Measurements from ENCODE around the gene CYFIP2. TPM values are rescaled to one million over a fixed set of nuclear protein-coding genes. Genes with fewer than 3 reads are reported as not detected.
A peak's percentile ranks its signal among the peaks of the same experiment; 100 is the strongest.

The CYFIP2 gene
- total and polyA plus RNA-seq, 2 of the 13 experiments (the other 11 are each of a cell fraction or from before 2014, with no cell fraction given): 22.6 to 30.3 TPM

DNA sequence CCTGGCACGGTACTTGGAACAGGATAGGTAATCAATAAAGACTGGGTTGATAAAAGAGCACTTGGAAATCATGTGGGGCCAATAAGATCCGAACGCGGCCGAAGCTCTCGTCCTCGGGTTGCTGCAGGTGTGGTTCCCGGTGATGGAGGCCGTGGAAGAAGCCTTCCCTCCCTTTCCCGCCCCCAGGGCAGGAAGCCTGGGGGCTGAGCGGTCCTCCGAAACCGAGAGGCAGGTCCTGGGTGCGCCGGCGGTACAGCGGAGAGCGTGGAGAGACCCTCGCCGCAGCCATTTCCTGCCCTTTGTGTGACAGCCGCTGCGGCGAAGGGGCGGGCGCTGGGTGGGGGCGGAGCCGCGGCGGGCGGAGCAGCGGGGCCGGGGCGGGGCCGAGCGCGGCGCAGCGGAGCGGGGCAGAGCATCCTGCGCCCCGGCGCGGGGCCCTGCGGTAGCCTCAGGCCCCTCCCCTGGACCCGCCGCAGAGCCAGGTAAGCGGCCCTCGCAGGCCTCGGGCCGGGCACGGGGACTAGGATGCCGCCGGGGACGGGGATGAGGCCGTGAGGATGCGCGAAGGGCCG is at the start of gene CYFIP2 (continued):
- TF ChIP-seq, protein P1, sequence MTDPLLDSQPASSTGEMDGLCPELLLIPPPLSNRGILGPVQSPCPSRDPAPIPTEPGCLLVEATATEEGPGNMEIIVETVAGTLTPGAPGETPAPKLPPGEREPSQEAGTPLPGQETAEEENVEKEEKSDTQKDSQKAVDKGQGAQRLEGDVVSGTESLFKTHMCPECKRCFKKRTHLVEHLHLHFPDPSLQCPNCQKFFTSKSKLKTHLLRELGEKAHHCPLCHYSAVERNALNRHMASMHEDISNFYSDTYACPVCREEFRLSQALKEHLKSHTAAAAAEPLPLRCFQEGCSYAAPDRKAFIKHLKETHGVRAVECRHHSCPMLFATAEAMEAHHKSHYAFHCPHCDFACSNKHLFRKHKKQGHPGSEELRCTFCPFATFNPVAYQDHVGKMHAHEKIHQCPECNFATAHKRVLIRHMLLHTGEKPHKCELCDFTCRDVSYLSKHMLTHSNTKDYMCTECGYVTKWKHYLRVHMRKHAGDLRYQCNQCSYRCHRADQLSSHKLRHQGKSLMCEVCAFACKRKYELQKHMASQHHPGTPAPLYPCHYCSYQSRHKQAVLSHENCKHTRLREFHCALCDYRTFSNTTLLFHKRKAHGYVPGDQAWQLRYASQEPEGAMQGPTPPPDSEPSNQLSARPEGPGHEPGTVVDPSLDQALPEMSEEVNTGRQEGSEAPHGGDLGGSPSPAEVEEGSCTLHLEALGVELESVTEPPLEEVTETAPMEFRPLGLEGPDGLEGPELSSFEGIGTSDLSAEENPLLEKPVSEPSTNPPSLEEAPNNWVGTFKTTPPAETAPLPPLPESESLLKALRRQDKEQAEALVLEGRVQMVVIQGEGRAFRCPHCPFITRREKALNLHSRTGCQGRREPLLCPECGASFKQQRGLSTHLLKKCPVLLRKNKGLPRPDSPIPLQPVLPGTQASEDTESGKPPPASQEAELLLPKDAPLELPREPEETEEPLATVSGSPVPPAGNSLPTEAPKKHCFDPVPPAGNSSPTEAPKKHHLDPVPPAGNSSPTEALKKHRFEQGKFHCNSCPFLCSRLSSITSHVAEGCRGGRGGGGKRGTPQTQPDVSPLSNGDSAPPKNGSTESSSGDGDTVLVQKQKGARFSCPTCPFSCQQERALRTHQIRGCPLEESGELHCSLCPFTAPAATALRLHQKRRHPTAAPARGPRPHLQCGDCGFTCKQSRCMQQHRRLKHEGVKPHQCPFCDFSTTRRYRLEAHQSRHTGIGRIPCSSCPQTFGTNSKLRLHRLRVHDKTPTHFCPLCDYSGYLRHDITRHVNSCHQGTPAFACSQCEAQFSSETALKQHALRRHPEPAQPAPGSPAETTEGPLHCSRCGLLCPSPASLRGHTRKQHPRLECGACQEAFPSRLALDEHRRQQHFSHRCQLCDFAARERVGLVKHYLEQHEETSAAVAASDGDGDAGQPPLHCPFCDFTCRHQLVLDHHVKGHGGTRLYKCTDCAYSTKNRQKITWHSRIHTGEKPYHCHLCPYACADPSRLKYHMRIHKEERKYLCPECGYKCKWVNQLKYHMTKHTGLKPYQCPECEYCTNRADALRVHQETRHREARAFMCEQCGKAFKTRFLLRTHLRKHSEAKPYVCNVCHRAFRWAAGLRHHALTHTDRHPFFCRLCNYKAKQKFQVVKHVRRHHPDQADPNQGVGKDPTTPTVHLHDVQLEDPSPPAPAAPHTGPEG (CRISPR knock-in tag; IDR thresholded peaks at IDR 0.05): 0 out of 2 replicates have a peak, but pooled peaks have one; percentile 34
- TF ChIP-seq ZNF879 (CRISPR knock-in tag; IDR thresholded peaks at IDR 0.05) (no peak), ZNF232 (CRISPR knock-in tag; IDR thresholded peaks at IDR 0.05; ENCODE audit: borderline replicate concordance) (0 out of 2 replicates have a peak, but pooled peaks have one; percentile 50), POLR2AphosphoS5 (IDR thresholded peaks at IDR 0.05; ENCODE audit: low read depth, low read length) (peak; percentile 40; the same call in 1 of the 2 replicates), MED1 (CRISPR knock-in tag; IDR thresholded peaks at IDR 0.05) (peak; percentile 21; the same call in 1 of the 2 replicates), DMAP1 (CRISPR knock-in tag; IDR thresholded peaks at IDR 0.05) (peak; percentile 8; the same call in 1 of the 2 replicates), GLI4 (CRISPR knock-in tag; IDR thresholded peaks at IDR 0.05; ENCODE audit: borderline replicate concordance) (0 out of 2 replicates have a peak, but pooled peaks have one; percentile 12), ZC3H13 (CRISPR knock-in tag; IDR thresholded peaks at IDR 0.05) (no peak), PCBP2 (optimal IDR thresholded peaks at IDR 0.05; ENCODE audit: low read depth, low read length, poor library complexity, severe bottlenecking) (no peak), SP2 (CRISPR knock-in tag; IDR thresholded peaks at IDR 0.05) (0 out of 2 replicates have a peak, but pooled peaks have one; percentile 15), ZSCAN25 (CRISPR knock-in tag; IDR thresholded peaks at IDR 0.05) (0 out of 2 replicates have a peak, but pooled peaks have one; percentile 8), HNRNPLL (IDR thresholded peaks at IDR 0.05; ENCODE audit: low read depth, low read length, poor library complexity, severe bottlenecking) (no peak), ZNF549 (CRISPR knock-in tag; IDR thresholded peaks at IDR 0.05) (no peak), KDM3A (CRISPR knock-in tag; IDR thresholded peaks at IDR 0.05; ENCODE audit: low read depth) (no peak), FOXJ3 (CRISPR knock-in tag; IDR thresholded peaks at IDR 0.05; ENCODE audit: borderline replicate concordance) (no peak), ZNF839 (CRISPR knock-in tag; IDR thresholded peaks at IDR 0.05; ENCODE audit: borderline replicate concordance) (no peak)
- TF ChIP-seq, protein P2, sequence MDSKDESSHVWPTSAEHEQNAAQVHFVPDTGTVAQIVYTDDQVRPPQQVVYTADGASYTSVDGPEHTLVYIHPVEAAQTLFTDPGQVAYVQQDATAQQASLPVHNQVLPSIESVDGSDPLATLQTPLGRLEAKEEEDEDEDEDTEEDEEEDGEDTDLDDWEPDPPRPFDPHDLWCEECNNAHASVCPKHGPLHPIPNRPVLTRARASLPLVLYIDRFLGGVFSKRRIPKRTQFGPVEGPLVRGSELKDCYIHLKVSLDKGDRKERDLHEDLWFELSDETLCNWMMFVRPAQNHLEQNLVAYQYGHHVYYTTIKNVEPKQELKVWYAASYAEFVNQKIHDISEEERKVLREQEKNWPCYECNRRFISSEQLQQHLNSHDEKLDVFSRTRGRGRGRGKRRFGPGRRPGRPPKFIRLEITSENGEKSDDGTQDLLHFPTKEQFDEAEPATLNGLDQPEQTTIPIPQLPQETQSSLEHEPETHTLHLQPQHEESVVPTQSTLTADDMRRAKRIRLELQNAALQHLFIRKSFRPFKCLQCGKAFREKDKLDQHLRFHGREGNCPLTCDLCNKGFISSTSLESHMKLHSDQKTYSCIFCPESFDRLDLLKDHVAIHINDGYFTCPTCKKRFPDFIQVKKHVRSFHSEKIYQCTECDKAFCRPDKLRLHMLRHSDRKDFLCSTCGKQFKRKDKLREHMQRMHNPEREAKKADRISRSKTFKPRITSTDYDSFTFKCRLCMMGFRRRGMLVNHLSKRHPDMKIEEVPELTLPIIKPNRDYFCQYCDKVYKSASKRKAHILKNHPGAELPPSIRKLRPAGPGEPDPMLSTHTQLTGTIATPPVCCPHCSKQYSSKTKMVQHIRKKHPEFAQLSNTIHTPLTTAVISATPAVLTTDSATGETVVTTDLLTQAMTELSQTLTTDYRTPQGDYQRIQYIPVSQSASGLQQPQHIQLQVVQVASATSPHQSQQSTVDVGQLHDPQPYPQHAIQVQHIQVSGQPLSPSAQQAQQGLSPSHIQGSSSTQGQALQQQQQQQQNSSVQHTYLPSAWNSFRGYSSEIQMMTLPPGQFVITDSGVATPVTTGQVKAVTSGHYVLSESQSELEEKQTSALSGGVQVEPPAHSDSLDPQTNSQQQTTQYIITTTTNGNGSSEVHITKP (CRISPR knock-in tag; IDR thresholded peaks at IDR 0.05; ENCODE audit: low read depth): no peak
- TF ChIP-seq, protein P3, sequence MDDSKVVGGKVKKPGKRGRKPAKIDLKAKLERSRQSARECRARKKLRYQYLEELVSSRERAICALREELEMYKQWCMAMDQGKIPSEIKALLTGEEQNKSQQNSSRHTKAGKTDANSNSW (CRISPR knock-in tag; IDR thresholded peaks at IDR 0.05; ENCODE audit: borderline replicate concordance): no peak
- TF ChIP-seq, protein P4, sequence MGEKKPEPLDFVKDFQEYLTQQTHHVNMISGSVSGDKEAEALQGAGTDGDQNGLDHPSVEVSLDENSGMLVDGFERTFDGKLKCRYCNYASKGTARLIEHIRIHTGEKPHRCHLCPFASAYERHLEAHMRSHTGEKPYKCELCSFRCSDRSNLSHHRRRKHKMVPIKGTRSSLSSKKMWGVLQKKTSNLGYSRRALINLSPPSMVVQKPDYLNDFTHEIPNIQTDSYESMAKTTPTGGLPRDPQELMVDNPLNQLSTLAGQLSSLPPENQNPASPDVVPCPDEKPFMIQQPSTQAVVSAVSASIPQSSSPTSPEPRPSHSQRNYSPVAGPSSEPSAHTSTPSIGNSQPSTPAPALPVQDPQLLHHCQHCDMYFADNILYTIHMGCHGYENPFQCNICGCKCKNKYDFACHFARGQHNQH (CRISPR knock-in tag; IDR thresholded peaks at IDR 0.05): no peak
